ENCODE data around the gene FLAD1.

DNA sequence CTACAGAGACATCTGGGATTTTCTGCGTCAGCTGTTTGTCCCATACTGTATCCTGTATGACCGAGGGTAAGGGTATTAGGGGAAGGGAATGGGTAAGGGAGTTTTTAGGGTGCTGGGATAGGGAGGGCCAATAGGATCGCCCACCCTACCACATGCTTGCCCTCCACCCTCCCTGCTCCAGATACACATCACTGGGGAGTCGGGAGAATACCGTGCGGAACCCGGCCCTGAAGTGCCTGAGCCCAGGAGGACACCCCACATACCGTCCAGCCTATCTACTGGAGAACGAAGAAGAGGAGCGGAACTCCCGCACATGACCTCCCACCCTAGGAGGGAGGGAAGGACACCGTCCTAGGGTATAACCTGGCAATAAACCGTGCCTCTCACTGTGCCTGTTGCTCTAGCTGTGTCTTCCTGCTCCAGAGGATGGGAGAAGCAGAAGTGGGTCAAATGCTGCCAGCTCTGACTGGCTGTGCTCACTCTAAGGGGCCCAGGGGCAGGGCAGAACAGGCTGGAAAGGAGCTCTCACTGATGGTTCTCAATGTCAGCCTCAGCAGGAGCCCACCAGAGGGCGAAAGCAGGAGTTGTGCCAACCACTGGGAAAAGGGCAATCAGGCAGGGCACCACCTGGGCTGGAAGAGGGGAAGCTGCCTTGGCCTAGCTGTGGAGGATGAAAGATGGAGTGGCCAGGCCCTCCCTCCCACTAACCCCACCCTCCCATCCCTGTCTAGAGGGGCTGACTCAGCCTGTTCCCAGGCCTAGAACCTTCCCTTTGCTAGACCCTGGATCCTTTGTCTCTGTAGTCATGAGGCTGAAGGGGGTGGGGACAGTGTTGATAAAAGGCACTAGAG, 9.8 kb downstream of the FLAD1 start:
- TF ChIP-seq, protein P1, sequence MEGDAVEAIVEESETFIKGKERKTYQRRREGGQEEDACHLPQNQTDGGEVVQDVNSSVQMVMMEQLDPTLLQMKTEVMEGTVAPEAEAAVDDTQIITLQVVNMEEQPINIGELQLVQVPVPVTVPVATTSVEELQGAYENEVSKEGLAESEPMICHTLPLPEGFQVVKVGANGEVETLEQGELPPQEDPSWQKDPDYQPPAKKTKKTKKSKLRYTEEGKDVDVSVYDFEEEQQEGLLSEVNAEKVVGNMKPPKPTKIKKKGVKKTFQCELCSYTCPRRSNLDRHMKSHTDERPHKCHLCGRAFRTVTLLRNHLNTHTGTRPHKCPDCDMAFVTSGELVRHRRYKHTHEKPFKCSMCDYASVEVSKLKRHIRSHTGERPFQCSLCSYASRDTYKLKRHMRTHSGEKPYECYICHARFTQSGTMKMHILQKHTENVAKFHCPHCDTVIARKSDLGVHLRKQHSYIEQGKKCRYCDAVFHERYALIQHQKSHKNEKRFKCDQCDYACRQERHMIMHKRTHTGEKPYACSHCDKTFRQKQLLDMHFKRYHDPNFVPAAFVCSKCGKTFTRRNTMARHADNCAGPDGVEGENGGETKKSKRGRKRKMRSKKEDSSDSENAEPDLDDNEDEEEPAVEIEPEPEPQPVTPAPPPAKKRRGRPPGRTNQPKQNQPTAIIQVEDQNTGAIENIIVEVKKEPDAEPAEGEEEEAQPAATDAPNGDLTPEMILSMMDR (IDR thresholded peaks at IDR 0.05; ENCODE audit: low read depth, low read length): peak; percentile 20
- TF ChIP-seq, protein P2, sequence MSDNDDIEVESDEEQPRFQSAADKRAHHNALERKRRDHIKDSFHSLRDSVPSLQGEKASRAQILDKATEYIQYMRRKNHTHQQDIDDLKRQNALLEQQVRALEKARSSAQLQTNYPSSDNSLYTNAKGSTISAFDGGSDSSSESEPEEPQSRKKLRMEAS (IDR thresholded peaks at IDR 0.05; ENCODE audit: low read depth, low read length): no peak
- TF ChIP-seq POLR2A (IDR thresholded peaks at IDR 0.05; ENCODE audit: extremely low read depth, insufficient read length) (no peak), MYC (IDR thresholded peaks at IDR 0.05; ENCODE audit: low read depth, low read length) (no peak)
